ENCODE results near the gene DNMT3A. TPM values are rescaled to one million over a fixed set of nuclear protein-coding genes. Genes with fewer than 3 reads are reported as not detected.

The DNMT3A gene
- total and polyA plus RNA-seq, 10 donors = 9.0 to 64.6 (median 33.2) TPM

GRCh38 chr2:25255745-25256487, 85.8 kb downstream of the DNMT3A start:
- Histone ChIP-seq H3K9me3 (no peaks in the 10 kb centered on the region), H3K4me1 (peaks cover 4 to 40% (median 20%) of the 10 kb centered on the region in 6 donors), H3K4me3 (no peak overlapping the region), H3K27ac (no peak overlapping the region), H3K36me3 (peaks cover 0 to 56% (median 2%) of the 10 kb centered on the region in 6 donors), H3K27me3 (replicated peaks in 1 of 7) (no peaks in the 10 kb centered on the region)
- intact Hi-C loops (cut with DNase I; ENCODE audit: low total_unique reads) = no loop called here
- TF ChIP-seq POLR2A (IDR thresholded peaks at IDR 0.05) (no peak), CTCF (IDR thresholded peaks at IDR 0.05 in 8 of 11, conservative IDR thresholded peaks at IDR 0.05 in 3 of 11) (no peak), POLR2AphosphoS5 (IDR thresholded peaks at IDR 0.05) (no peak)
- WGBS, 5 donors = 87 to 96% (median 95%) methylated on average over 15 of the region's 15 CpGs
- no peak for DNase-seq

- Histone ChIP-seq H3K27ac (no peak overlapping the region), H3K27me3 (replicated peaks in 1 of 7) (no peaks in the 10 kb centered on the region), H3K9me3 (no peaks in the 10 kb centered on the region), H3K36me3 (peaks cover 0 to 53% (median 2%) of the 10 kb centered on the region in 6 donors), H3K4me1 (peaks cover 10 to 50% (median 30%) of the 10 kb centered on the region in 6 donors), H3K4me3 (no peak overlapping the region)
- WGBS, 5 donors = 73 to 82% (median 78%) methylated on average over 1 of the region's 1 CpG
- intact Hi-C loops (cut with DNase I; ENCODE audit: low total_unique reads) = no loop called here
- TF ChIP-seq CTCF (IDR thresholded peaks at IDR 0.05 in 8 of 11, conservative IDR thresholded peaks at IDR 0.05 in 3 of 11) (no peak), POLR2A (IDR thresholded peaks at IDR 0.05) (no peak), POLR2AphosphoS5 (IDR thresholded peaks at IDR 0.05) (no peak)
- DNase-seq = no peak
Measured at GRCh38 chr2:25254961-25255360, 86.8 kb downstream of the DNMT3A start.

- TF ChIP-seq POLR2A (IDR thresholded peaks at IDR 0.05) = no peak
- TF ChIP-seq POLR2AphosphoS5 (IDR thresholded peaks at IDR 0.05) = no peak
- TF ChIP-seq CTCF (IDR thresholded peaks at IDR 0.05 in 8 of 11, conservative IDR thresholded peaks at IDR 0.05 in 3 of 11) = no peak
- Histone ChIP-seq H3K4me3 (peak overlapping the region in 2 of 8 donors; percentile 61 to 82), H3K36me3 (peaks cover 0 to 37% (median 3%) of the 10 kb centered on the region in 6 donors), H3K27ac (peak overlapping the region in 7 of 8 donors; percentile 83 to 91 (median 88)), H3K9me3 (no peaks in the 10 kb centered on the region), H3K4me1 (peaks cover 12 to 67% (median 30%) of the 10 kb centered on the region in 6 donors), H3K27me3 (replicated peaks in 1 of 7) (no peaks in the 10 kb centered on the region)
- intact Hi-C loops (cut with DNase I; ENCODE audit: low total_unique reads) = no loop called here
- 84 to 89% (median 88%) methylated on average over 11 of the region's 11 CpGs for WGBS, 5 donors
- no peak for DNase-seq
Measured at GRCh38 chr2:25253153-25253626, 88.5 kb downstream of the DNMT3A start.
